ENCODE data around the gene FOXK2. TPM values are rescaled to one million over a fixed set of nuclear protein-coding genes. Genes with fewer than 3 reads are reported as not detected.

The FOXK2 gene
- total RNA-seq, 1 donor from 2014 or later: 64.3 TPM

DNA sequence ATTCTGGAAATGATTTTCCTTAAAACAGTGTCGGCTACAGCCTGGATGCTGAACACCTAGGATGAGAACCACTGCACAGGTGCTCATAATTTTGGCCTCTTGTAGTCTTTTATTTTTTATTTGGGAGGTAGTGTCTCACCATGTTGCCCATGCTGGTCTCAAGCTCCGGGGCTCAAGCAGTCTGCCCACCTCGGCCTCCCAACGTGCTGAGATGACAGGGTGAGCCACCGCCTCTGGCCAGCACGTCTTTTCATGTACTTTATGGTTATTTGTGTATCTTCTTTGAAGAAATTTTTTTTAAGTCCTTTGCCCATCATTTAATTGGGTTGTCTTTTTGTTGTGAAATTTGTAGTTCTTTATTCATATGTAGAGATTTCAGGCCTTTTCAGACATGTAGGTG is 70.7 kb downstream of the FOXK2 start:
- H3K9me3 Mint-ChIP-seq (ENCODE audit: unreplicated experiment): no peaks in the 10 kb centered on the region
- H3K36me3 Mint-ChIP-seq (ENCODE audit: low read depth, unreplicated experiment): peaks cover 25% of the 10 kb centered on the region
- peaks cover 36% of the 10 kb centered on the region for H3K4me1 Mint-ChIP-seq (ENCODE audit: unreplicated experiment)
- no peak overlapping the region for H3K27ac Mint-ChIP-seq (ENCODE audit: unreplicated experiment)
- no peak for DNase-seq (ENCODE audit: low spot score)
- peaks cover 7% of the 10 kb centered on the region for H3K27me3 Mint-ChIP-seq (ENCODE audit: unreplicated experiment)
- H3K4me3 Mint-ChIP-seq (ENCODE audit: unreplicated experiment): no peak overlapping the region
- no peak for TF ChIP-seq CTCF (IDR thresholded peaks at IDR 0.05; ENCODE audit: unreplicated experiment)

GRCh38 chr17:82590881-82591539 is 71.5 kb downstream of the FOXK2 start:
- Mint-ChIP-seq H3K36me3 (ENCODE audit: low read depth, unreplicated experiment) (peaks cover 18% of the 10 kb centered on the region), H3K27ac (ENCODE audit: unreplicated experiment) (no peak overlapping the region), H3K4me1 (ENCODE audit: unreplicated experiment) (peaks cover 36% of the 10 kb centered on the region), H3K27me3 (ENCODE audit: unreplicated experiment) (peaks cover 4% of the 10 kb centered on the region), H3K4me3 (ENCODE audit: unreplicated experiment) (no peak overlapping the region), H3K9me3 (ENCODE audit: unreplicated experiment) (no peaks in the 10 kb centered on the region)
- no peak for TF ChIP-seq CTCF (IDR thresholded peaks at IDR 0.05; ENCODE audit: unreplicated experiment)
- DNase-seq (ENCODE audit: low spot score): no peak

DNA sequence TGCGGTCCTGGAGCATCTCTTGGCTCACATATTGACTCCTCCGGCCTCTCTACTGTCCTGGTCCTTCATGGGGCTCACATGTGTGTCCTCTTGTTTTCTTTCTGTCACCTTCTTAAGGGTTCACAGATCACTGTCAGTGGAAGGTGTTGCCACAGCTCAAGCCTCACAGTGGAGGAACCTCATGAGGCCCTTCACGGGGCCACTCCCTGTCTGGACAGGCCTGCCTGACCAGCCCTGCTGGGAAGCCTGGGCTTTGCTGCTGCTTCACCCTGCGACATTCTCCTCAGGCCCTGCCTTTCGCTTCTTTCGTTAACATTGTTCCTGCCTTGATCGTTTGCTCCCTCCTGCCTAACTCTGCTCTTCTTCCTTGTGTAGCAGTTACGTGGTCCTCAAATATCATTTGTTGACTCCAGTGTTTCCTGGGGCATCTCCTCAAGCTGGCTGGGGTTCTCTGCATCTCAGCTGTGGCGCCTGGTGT is 72.8 kb downstream of the FOXK2 start:
- no peak for DNase-seq (ENCODE audit: low spot score)
- Mint-ChIP-seq H3K36me3 (ENCODE audit: low read depth, unreplicated experiment) (peaks cover 25% of the 10 kb centered on the region), H3K4me1 (ENCODE audit: unreplicated experiment) (peaks cover 31% of the 10 kb centered on the region), H3K9me3 (ENCODE audit: unreplicated experiment) (no peaks in the 10 kb centered on the region), H3K27ac (ENCODE audit: unreplicated experiment) (peak overlapping the region; percentile 84), H3K4me3 (ENCODE audit: unreplicated experiment) (peak overlapping the region; percentile 2), H3K27me3 (ENCODE audit: unreplicated experiment) (peaks cover 6% of the 10 kb centered on the region)
- TF ChIP-seq CTCF (IDR thresholded peaks at IDR 0.05; ENCODE audit: unreplicated experiment): no peak

DNA sequence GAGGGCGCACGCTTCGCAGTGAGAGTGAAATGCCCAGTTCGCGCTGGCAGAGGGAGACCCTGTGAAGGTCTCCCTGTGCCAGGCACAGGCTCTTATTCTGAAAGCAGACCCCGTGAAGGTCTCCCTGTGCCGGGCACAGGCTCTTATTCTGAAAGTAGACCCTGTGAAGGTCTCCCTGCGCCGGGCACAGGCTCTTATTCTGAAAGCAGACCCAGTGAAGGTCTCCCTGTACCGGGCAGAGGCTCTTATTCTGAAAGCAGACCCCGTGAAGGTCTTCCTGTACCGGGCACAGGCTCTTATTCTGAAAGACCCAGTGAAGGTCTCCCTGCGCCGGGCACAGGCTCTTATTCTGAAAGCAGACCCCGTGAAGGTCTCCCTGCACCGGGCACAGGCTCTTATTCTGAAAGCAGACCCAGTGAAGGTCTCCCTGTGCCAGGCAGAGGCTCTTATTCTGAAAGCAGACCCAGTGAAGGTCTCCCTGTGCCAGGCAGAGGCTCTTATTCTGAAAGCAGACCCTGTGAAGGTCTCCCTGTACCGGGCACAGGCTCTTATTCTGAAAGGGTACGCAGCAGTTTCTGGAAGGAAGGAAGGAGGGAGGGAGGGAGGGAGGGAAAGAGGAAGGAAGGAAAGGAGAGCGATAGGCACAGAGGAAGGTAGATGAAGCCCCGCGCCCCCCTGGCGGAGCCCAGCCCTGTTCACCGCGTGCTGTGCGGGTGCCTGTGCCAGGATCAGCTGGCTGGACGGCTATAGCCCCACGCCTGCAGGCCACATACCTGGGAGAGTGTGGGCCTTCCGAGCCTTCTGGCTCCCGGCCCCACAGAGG is 73.4 kb downstream of the FOXK2 start:
- H3K9me3 Mint-ChIP-seq (ENCODE audit: unreplicated experiment): no peaks in the 10 kb centered on the region
- H3K27me3 Mint-ChIP-seq (ENCODE audit: unreplicated experiment): peaks cover 7% of the 10 kb centered on the region
- peaks cover 25% of the 10 kb centered on the region for H3K36me3 Mint-ChIP-seq (ENCODE audit: low read depth, unreplicated experiment)
- no peak for TF ChIP-seq CTCF (IDR thresholded peaks at IDR 0.05; ENCODE audit: unreplicated experiment)
- peaks cover 28% of the 10 kb centered on the region for H3K4me1 Mint-ChIP-seq (ENCODE audit: unreplicated experiment)
- DNase-seq (ENCODE audit: low spot score): peak; percentile 36
- peak overlapping the region; percentile 84 for H3K27ac Mint-ChIP-seq (ENCODE audit: unreplicated experiment)
- peak overlapping the region; percentile 2 for H3K4me3 Mint-ChIP-seq (ENCODE audit: unreplicated experiment)
